Fibroblast of skin of abdomen (primary cell): Measurements from ENCODE around the gene GPR37L1.
"Not testable (repeated sequence)": the region's sequence is repeated elsewhere in the genome, so short reads cannot be mapped to it uniquely, and the experiment has no call there.

Experiments used
- DNase-seq: peaks from one replicate; pipeline ENCODE4 v3.0.0-alpha.2; 2013

The GPR37L1 gene

DNA sequence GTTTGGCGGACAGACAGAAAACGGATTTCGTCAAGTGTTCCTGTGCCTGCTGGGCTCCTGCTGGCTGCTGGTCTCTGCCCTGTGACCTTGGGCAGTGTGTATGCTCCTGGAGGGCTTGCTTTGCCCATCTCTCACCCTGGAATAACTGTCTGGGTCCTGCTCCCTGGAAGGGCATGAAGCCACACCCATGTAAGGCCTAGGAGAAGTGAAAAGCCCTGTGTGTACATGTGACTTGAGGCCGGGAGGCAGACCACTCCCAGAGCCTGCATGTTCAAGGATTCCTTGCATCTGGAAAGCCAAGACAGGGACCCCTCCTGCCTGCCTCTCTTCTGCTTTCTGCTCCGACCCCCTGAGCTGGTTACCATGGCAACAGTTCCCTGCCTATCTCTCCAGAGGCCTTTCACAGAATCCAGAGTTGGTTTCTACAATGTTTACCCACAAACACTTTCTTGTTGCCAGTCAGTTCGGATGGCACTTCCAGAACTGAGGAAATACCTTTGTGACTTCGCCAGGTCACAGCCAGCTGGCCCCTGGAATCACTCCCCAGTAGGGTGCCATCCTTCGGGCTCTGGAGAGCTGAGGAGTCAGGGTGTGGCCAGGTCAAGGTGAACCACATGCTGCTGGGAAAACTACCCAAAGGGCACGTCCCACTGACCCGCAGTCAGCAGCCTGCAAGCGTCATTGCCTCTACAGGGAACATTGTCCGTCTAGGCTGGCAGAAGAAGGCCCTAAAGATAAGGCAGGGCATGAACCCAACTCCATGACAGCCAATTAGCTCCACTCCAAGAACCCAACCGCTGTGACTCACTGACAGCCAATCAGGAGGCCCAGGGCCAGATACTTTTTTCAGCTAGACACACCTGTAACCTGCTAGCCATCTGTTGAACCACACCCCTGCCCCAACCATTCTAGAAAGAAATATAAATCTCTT lies 14.7 kb upstream of the GPR37L1 start:
- DNase-seq, result no peak

GRCh38 chr1:202110977-202111376 lies 11.7 kb upstream of the GPR37L1 start:
- DNase-seq, result no peak

GRCh38 chr1:202111589-202111988 lies 11.1 kb upstream of the GPR37L1 start:
- DNase-seq, result not testable (repeated sequence)

GRCh38 chr1:202112859-202113689 lies 9.6 kb upstream of the GPR37L1 start:
- no peak for DNase-seq

GRCh38 chr1:202113690-202114300 lies 8.9 kb upstream of the GPR37L1 start:
- no peak for DNase-seq

- no peak for DNase-seq
Measured at GRCh38 chr1:202116287-202116686, 6.4 kb upstream of the GPR37L1 start.

- no peak for DNase-seq
Measured at GRCh38 chr1:202117898-202118371, 4.8 kb upstream of the GPR37L1 start.

- no peak for DNase-seq
Measured at GRCh38 chr1:202121006-202121405, 1.7 kb upstream of the GPR37L1 start.

- DNase-seq, result no peak
Measured at GRCh38 chr1:202123336-202123813, 658 bp downstream of the GPR37L1 start.

GRCh38 chr1:202124142-202124541 lies 1.4 kb downstream of the GPR37L1 start:
- no peak for DNase-seq

GRCh38 chr1:202125611-202126010 lies 2.9 kb downstream of the GPR37L1 start:
- no peak for DNase-seq

- DNase-seq, result no peak
Measured at GRCh38 chr1:202126426-202126825, 3.7 kb downstream of the GPR37L1 start.

GRCh38 chr1:202127061-202127460 lies 4.3 kb downstream of the GPR37L1 start:
- no peak for DNase-seq

GRCh38 chr1:202127836-202128622 lies 5.3 kb downstream of the GPR37L1 start:
- no peak for DNase-seq

DNA sequence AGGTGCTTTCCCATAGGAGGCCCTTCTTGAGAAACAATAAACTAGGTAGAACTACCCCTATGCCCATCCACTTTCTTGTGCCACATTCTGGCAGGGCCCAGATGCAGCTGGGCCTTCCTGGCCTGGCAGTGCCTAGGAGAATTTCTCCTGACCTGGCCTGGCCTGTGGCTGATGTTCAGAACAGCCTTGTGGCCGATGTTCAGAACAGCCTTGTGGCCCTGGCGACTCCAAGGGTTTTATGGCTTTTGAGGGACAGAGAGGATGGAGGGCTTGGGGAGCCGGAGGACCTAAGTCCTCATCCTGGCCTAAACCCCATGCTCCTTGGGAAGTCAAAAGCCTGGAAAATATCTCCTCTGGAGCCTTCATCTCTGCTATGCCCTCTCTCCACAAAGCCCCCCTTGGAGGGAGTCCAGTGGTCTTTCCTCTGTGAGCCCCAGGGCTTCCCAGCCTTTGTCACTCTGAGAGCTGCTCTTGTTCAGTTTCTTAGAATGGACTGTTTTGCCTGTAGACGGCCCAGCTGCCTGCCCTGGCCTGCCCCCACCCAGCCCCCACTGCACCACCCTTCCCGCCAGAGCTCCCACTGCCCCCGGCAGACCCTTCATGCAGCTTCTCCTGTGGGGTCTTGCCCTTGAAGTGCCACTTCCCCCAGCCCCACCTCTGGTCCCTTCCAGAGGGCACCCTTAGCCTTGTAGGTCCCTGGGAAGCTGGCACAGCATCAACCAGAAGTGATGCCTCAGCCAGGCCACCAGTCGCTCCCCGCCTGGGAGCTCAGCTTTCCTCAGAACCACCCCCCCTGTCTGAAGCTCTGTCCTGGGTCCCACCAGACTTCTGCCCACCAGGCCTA lies 7.0 kb downstream of the GPR37L1 start:
- DNase-seq, result no peak

- no peak for DNase-seq
Measured at GRCh38 chr1:202130297-202130721, 7.6 kb downstream of the GPR37L1 start.

DNA sequence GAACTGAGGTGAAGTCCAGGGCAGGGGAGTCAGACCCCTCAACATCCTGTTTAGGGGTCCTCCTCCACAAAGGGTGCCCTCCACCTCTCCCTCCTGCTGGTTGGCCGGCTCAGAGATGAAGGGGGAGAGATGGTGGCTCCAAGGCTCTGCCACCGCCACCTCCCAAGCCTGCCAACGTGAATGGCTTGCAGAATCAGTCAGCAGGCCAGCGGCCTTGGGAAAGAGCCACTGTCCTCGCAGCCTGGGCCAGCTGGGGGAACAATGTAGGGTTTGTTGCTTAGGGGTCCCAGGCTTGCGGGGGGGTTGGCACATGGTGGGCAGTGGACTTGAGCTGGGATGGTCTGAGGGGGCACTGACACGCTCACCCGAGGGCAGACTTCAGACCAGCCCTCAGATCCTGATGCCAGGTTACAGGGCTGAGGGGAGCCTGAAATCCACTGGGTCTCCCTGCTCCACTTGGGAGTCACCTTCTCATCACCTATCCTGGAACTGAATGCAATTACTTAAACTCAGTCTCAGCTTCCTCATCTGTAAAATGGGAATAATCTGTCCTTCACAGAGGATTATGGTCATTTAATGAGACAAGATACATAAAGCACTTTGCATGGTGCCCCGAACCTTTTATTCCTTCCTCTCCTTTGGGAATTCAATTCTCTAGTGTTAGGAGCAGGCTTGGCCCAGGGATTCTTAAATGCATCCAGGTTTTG lies 8.3 kb downstream of the GPR37L1 start:
- no peak for DNase-seq

- no peak for DNase-seq
Measured at GRCh38 chr1:202131956-202132821, 9.5 kb downstream of the GPR37L1 start.

DNA sequence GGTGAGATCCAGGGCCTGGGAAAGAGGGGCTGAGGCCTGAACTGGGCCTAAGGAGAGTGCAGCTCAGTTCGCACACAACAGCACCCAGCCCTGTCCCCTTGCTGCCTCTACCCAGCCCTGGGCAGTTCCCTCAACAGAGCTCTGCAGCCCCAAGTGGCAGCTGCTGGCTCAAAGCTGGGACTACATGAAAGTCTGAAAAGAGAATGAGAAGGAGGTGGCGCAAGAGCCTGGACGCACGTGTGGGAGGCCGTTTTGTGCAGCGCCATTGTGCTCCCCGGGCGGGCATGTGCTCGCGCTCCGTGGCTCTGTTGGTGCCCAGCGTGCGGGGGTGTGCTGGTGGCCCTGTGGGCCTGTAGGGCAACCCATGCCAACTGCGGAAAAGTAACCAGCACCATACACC lies 10.3 kb downstream of the GPR37L1 start:
- no peak for DNase-seq
